ENCODE results near the gene SBF2. TPM values are rescaled to one million over a fixed set of nuclear protein-coding genes. Genes with fewer than 3 reads are reported as not detected.

SBF2 gene
- total and polyA plus RNA-seq, 2 donors (not counting 3 experiments of a cell fraction or from before 2014, with no cell fraction given), result 15.4 to 42.4 TPM

DNA sequence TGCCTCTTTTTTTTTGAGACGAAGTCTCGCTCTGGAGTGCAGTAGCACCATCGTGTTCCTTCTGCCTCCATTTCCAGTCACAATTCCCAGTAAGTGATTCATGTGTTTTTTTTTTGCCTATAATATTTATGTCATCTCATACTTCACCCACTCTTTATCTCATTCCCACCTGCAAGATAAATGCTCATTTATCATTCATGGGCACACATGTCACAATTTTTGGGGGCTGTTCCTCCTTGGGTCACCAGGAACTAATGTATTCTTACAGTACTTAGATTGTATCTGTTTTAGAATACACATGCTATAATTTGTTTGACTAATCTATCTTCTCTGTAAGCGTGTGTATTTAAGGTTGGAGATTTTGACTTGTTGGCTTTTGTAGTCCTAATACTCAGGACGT lies 407.4 kb downstream of the SBF2 start:
- CTCF ChIA-PET, result interaction anchor here (1.5 kb wide), 1 partner anchor 13 kb away, joined by 4 read pairs; no protein-coding TSS in a partner anchor
- intact Hi-C loops (cut with micrococcal nuclease), result no loop called here
- H3K27me3 ChIP-seq (ENCODE audit: control insufficient read depth in 2 of 2, insufficient read depth in 2 of 2, low read length in 2 of 2), result no peaks in the 10 kb centered on the region

More for the DNA sequence above, 407.4 kb downstream of the SBF2 start:
- H2AFZ ChIP-seq (ENCODE audit: low read depth, low read length), result no peak overlapping the region
- H3K9me1 ChIP-seq (replicated peaks; ENCODE audit: control insufficient read depth, extremely low read depth, insufficient read depth, low read length), result no peaks in the 10 kb centered on the region
- no peak overlapping the region for H3K4me3 ChIP-seq (replicated peaks in 1 of 3; ENCODE audit: insufficient read depth in 1 of 3, low read depth in 1 of 3, low read length in 3 of 3)
- FAIRE-seq (no peak), DNase-seq (ENCODE audit: low read depth, low spot score) (no peak)
- no peak overlapping the region for H3K4me2 ChIP-seq (ENCODE audit: insufficient read depth, low read length)
- no peaks in the 10 kb centered on the region for H4K20me1 ChIP-seq (replicated peaks; ENCODE audit: control insufficient read depth, extremely low read depth, insufficient read depth, low read length)
- H3K9me3 ChIP-seq (replicated peaks; ENCODE audit: control insufficient read depth, insufficient read depth, low read length), result no peaks in the 10 kb centered on the region
- no peaks in the 10 kb centered on the region for H3K79me2 ChIP-seq (ENCODE audit: control insufficient read depth, insufficient read depth, low read length)
- H3K36me3 ChIP-seq (ENCODE audit: control insufficient read depth in 2 of 2, extremely low read depth in 1 of 2, insufficient read depth in 2 of 2, low read length in 2 of 2), result no peaks in the 10 kb centered on the region
- no TSS peak for BruUV-seq (replicated peaks)
- no peak for TF ChIP-seq CTCF (IDR thresholded peaks at IDR 0.05; ENCODE audit: extremely low read depth in 1 of 2, insufficient read depth in 1 of 2, low read depth in 1 of 2, low read length in 2 of 2)
- no peak for TF ChIP-seq GATA2 (IDR thresholded peaks at IDR 0.05; ENCODE audit: insufficient read depth, insufficient read length, low read depth, low read length)
- TF ChIP-seq EZH2 (IDR thresholded peaks at IDR 0.05; ENCODE audit: borderline replicate concordance, low read depth, low read length, severe bottlenecking), result no peak
- TF ChIP-seq POLR2AphosphoS5 (IDR thresholded peaks at IDR 0.05; ENCODE audit: insufficient read depth, low read depth, low read length), result no peak
- H3K4me1 ChIP-seq (ENCODE audit: control insufficient read depth, extremely low read depth, insufficient read depth, low read length), result no peaks in the 10 kb centered on the region
- dilution Hi-C loops (cut with MboI; ENCODE audit: extremely low pct_ligation_motif_present, low sequenced_read_pairs), result no loop called here
- H3K27ac ChIP-seq (ENCODE audit: insufficient read depth, low read depth, low read length), result no peak overlapping the region
- POLR2A ChIA-PET, result no interaction called here
- H3K9ac ChIP-seq (replicated peaks; ENCODE audit: extremely low read depth, insufficient read depth, low read length), result no peak overlapping the region
